T-helper 1 cell treated with Interleukin-12 subunit alpha and Interleukin-12 subunit beta and Interleukin-4 antibody, amounts not matched to agents 30 μg/mL and 1 μg/mL, for 36 hours (primary cell): ENCODE data around the gene PRR16.

ENCODE experiments used
- H3K27ac Mint-ChIP-seq: one replicate; pipeline ENCODE4 v1.8.0; 2021; ENCODE audit warnings: mild to moderate bottlenecking, mixed read lengths
- H3K27me3 Mint-ChIP-seq: one replicate; pipeline ENCODE4 v1.8.0; 2021; ENCODE audit warnings: low read depth, mixed read lengths
- H3K36me3 Mint-ChIP-seq: one replicate; pipeline ENCODE4 v1.8.0; 2021; ENCODE audit warnings: low read depth, mixed read lengths
- H3K4me1 Mint-ChIP-seq: one replicate; pipeline ENCODE4 v1.8.0; 2021; ENCODE audit warnings: low read depth, mixed read lengths
- H3K4me3 Mint-ChIP-seq: one replicate; pipeline ENCODE4 v1.8.0; 2021; ENCODE audit warnings: mild to moderate bottlenecking, moderate library complexity, mixed read lengths
- H3K9me3 Mint-ChIP-seq: one replicate; pipeline ENCODE4 v1.8.0; 2021; ENCODE audit warnings: mixed read lengths

PRR16 gene

DNA sequence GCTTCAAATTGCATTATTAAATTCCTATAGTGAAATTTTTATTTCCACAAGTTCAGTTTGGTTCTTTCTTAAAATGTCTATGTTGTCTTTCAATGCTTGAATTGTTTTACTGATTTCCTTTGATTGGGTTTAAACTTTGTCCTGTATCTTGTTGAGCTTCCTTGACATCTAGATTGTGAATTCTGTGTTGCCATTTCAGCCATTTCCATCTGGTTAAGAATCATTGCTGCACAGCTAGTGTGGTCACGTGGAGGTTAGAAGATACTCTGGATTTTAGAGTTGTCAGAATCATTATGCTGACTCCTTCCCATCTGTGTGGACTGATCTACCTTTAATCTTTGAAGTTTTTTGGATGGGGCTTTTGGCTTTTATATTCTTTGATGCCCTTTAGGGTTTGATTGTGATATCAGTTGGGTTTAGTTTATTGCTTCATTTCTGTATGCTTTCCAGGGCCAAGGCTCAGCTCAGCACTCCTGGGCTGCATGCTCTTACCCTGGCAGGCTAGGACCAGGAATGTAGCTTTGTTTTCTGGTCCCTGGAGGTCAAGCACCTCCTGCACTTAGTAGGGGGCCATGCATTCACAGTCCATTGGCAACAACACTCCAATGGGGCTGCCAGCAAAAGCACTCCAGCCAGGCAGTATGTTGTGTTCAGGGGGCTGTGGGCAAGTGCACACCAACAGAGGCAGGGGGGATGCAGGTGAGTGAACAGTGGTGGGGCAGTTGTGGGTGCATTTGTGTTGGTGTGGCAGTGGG, 141.4 kb downstream of the PRR16 start:
- no peaks in the 10 kb centered on the region for H3K4me1 Mint-ChIP-seq
- no peak overlapping the region for H3K4me3 Mint-ChIP-seq
- no peaks in the 10 kb centered on the region for H3K36me3 Mint-ChIP-seq
- no peak overlapping the region for H3K27ac Mint-ChIP-seq
- H3K9me3 Mint-ChIP-seq: peaks cover 5% of the 10 kb centered on the region
- no peaks in the 10 kb centered on the region for H3K27me3 Mint-ChIP-seq

DNA sequence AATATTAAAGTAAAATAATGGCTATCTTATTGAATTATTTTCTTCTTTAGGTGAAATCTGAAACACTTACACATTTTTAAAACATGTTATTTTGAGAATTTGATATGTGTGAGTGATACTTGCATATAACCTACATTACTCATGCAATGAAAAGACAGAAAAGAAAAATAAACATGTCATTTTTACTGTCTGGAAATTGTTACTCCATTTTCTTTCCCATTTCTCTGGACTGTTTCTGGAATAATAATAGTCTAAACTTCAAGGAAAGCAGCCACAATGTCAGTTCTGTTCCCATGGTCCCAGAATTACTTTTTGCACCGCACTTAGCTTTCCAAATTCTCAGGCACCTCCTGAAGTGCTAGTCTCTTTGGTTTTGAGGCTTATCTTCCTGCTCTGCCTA, 145.5 kb downstream of the PRR16 start:
- Mint-ChIP-seq H3K4me3 (no peak overlapping the region), H3K4me1 (no peaks in the 10 kb centered on the region), H3K36me3 (no peaks in the 10 kb centered on the region), H3K27me3 (no peaks in the 10 kb centered on the region), H3K9me3 (no peaks in the 10 kb centered on the region), H3K27ac (no peak overlapping the region)

DNA sequence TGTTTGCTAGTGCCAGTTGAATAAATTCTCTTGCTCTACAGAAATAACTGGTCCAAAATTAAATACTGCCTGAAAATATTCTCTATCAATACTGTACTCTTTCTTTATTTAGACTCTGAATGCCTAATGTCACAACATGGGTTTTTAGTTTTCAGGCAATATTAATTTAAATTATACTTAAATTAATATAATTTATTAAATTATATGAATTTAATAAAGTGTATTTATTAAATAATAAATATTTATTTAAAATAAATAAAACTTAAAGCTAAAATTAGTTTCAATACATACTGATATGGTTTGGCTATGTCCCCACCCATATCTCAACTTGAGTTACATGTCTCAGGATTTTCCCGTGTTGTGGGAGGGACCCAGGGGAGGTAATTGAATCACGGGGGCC, 146.0 kb downstream of the PRR16 start:
- H3K36me3 Mint-ChIP-seq: no peaks in the 10 kb centered on the region
- no peaks in the 10 kb centered on the region for H3K9me3 Mint-ChIP-seq
- no peak overlapping the region for H3K27ac Mint-ChIP-seq
- no peaks in the 10 kb centered on the region for H3K4me1 Mint-ChIP-seq
- no peaks in the 10 kb centered on the region for H3K27me3 Mint-ChIP-seq
- no peak overlapping the region for H3K4me3 Mint-ChIP-seq

DNA sequence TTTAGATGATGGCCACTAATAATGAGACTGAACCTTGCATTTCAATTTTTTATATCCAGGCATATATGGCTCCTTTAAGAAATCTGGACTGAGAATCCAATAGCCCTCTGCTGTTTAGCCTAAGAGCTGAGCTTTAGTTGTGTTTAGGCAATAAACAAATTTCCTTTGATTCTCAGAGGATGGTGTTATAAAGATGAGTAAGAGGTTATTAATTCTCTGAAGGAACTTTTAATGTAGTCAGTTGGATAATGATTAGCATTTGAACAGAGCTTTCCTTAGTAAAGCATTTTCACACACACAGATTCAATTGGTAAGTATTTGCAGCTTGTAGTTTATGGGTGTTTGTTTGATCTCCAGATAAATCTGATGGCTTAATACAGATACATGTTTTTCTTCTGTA, 149.6 kb downstream of the PRR16 start:
- Mint-ChIP-seq H3K36me3 (no peaks in the 10 kb centered on the region), H3K4me3 (no peak overlapping the region), H3K9me3 (no peaks in the 10 kb centered on the region), H3K27me3 (no peaks in the 10 kb centered on the region), H3K27ac (no peak overlapping the region), H3K4me1 (no peaks in the 10 kb centered on the region)

DNA sequence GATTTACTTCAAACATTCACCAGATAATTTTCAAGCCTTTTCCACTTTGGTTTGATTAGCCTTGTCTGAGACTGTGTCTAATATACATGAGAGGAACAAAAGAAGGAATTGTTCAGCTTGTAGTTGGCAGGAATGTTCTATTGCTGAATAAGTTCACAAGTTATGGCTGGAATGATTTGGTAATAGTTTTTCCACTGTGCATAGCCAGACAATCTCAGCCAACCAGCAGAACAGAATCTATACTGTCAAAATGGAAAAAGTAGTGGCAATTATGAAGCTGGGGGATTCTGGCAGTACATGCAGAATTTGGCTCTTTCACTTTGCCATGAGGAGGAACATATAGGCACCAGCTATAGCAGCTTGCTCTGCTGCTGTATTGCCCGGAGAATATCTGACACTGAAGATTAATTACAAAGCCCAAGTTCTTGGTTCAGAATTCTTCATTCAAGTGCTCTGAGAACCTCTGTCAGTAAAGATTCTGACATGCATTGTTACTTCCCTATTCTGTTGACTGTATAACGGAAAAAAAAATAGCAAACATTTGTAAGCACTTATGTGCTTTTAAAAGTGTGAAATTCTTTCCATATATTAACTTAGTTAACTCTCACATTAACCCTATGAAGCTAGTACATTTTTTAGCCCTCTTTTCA, 150.6 kb downstream of the PRR16 start:
- Mint-ChIP-seq H3K27me3 (no peaks in the 10 kb centered on the region), H3K4me3 (no peak overlapping the region), H3K4me1 (no peaks in the 10 kb centered on the region)

DNA sequence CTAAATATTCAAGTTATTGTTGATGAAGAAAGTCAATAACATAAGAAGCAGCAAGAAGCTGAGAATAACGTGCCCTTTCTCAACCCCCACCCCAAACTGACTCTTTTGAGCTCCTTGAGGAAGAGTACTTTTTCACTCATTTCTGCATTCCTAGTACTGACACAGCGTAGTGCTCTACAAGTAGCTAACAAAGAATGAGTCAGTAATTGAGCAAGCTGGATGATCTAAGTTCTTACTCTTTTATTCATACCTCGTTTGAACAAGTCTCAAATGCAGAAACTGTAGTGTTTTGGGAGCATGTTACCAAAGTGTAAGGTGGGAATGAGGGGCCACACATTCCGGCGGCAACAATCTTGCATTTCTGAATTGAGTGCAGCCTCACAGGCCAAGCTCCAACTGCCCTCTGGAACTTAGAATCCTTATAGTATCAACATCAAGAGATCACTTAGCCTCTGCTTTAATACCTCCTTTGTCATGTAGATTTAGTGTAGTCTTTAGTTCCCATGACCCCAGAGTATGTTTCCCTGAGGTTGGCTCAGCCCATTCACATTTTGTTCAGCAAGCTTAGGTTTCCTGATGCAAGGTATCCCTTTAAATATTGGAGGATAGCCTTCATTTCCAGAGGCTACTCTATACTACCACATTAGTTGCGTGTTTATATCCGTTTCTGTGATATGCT, 152.0 kb downstream of the PRR16 start:
- Mint-ChIP-seq H3K4me1 (no peaks in the 10 kb centered on the region), H3K4me3 (no peak overlapping the region), H3K27me3 (no peaks in the 10 kb centered on the region), H3K36me3 (no peaks in the 10 kb centered on the region), H3K9me3 (no peaks in the 10 kb centered on the region), H3K27ac (no peak overlapping the region)

More for the DNA sequence above, 150.6 kb downstream of the PRR16 start:
- no peaks in the 10 kb centered on the region for H3K36me3 Mint-ChIP-seq
- H3K9me3 Mint-ChIP-seq: no peaks in the 10 kb centered on the region
- H3K27ac Mint-ChIP-seq: no peak overlapping the region

DNA sequence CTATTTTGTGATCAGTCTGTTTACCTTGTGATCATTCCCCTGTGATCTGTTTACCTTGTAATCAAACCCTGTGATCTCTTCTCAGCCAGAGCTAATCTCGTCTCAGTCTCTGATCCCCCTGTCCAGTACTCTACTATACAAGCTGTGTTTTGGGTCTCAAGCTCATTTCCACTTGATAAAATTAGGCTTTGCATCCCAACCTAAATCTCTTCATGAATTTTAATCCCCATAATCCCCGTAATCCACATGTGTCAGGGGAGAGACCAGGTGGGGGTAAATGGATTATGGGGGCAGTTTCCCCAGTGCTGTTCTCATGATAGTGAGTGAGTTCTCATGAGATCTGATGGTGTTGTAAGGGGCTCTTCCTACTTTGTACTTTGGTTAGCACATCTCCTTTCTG, 157.2 kb downstream of the PRR16 start:
- Mint-ChIP-seq H3K4me1 (no peaks in the 10 kb centered on the region), H3K27ac (no peak overlapping the region)

DNA sequence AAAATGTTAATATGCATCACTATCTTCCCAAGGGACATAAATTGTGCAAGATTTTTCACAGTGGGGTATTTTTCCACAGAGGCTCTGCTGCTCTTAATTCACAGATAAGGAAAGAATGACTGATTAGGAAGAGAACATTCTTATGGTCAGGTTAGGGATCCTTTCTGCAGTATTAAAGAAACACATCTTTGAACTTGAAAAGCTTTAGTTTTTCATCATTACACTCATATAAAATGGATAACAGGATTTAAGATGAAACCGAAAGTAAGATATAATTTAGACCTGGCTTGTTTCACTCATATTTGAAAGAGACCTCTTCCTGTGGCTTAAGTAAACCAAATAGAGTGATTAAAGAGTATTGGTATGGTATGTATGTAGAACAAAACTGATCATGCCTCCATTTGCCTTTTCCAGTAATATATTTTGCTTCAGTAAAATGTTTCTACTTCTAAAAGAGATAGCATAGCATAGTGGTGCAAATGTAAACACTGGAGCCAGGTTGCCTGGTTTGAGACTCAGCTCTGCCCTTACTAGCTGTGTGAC, 160.0 kb downstream of the PRR16 start:
- Mint-ChIP-seq H3K4me1 (no peaks in the 10 kb centered on the region), H3K4me3 (no peak overlapping the region), H3K36me3 (no peaks in the 10 kb centered on the region), H3K9me3 (no peaks in the 10 kb centered on the region), H3K27me3 (no peaks in the 10 kb centered on the region), H3K27ac (no peak overlapping the region)

More for the DNA sequence above, 157.2 kb downstream of the PRR16 start:
- H3K36me3 Mint-ChIP-seq: no peaks in the 10 kb centered on the region
- H3K9me3 Mint-ChIP-seq: no peaks in the 10 kb centered on the region
- H3K27me3 Mint-ChIP-seq: no peaks in the 10 kb centered on the region
- no peak overlapping the region for H3K4me3 Mint-ChIP-seq

DNA sequence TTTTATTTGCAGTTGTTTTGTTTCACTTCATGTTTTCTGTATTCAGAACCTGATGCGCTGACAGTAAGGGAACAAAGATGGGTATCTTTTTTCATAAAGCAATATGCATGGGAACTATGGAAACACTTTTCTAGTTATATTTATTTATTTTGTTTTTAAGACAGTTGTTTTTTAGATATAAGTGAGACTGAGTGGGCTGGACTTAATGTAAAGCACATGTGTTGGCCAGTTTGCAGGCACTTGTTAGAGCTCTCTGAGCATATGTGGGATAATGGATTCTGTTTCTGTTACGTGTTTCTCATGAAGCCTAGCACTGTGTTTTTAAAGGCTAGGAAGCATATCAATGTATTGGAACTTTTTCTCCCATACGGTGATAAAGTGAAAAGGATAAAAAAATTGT, 164.1 kb downstream of the PRR16 start:
- no peak overlapping the region for H3K4me3 Mint-ChIP-seq
- H3K36me3 Mint-ChIP-seq: no peaks in the 10 kb centered on the region
- H3K9me3 Mint-ChIP-seq: no peaks in the 10 kb centered on the region
- H3K27me3 Mint-ChIP-seq: no peaks in the 10 kb centered on the region
- H3K27ac Mint-ChIP-seq: no peak overlapping the region
- H3K4me1 Mint-ChIP-seq: no peaks in the 10 kb centered on the region

DNA sequence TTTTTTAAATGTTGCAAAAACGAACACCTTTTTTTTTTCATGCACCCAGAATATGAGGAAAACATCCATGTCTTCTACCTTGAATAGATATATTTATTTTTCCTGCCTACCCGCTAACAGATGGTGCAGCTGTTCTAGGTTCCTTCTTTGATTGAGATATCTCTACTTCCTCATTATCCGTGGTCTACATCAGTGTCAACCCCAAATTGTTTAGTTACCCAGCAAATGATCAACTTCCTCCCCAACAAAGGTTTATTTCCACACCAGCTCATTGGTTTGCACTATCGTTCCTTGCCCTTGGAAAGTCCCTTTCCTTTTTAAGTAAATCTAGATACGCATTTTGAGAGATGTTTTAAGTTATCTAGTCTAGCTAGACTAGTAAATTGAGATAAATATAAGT, 166.4 kb downstream of the PRR16 start:
- Mint-ChIP-seq H3K4me1 (no peaks in the 10 kb centered on the region), H3K4me3 (no peak overlapping the region), H3K36me3 (no peaks in the 10 kb centered on the region), H3K27me3 (no peaks in the 10 kb centered on the region), H3K9me3 (no peaks in the 10 kb centered on the region), H3K27ac (no peak overlapping the region)

DNA sequence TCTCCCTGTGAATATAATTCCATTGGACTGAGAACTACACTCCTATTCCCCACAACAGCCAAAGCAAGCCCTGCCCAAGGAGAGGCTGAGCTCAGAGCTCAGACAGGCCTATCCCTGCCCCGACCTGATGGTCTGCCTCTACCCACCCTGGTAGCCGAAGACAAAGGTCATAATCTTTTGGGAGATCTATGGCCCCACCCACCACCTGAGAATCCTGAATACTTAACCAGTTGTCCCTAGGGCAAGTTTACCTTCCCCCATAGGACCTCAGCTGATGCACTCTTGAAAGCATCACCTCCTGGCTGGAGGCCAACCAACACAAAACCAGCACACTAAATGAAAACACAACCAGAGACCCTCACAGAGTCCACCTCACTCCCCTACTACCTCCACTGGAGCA, 167.5 kb downstream of the PRR16 start:
- H3K4me3 Mint-ChIP-seq: no peak overlapping the region
- peaks cover 3% of the 10 kb centered on the region for H3K9me3 Mint-ChIP-seq
- no peaks in the 10 kb centered on the region for H3K27me3 Mint-ChIP-seq
- no peak overlapping the region for H3K27ac Mint-ChIP-seq
- no peaks in the 10 kb centered on the region for H3K36me3 Mint-ChIP-seq
- H3K4me1 Mint-ChIP-seq: no peaks in the 10 kb centered on the region

DNA sequence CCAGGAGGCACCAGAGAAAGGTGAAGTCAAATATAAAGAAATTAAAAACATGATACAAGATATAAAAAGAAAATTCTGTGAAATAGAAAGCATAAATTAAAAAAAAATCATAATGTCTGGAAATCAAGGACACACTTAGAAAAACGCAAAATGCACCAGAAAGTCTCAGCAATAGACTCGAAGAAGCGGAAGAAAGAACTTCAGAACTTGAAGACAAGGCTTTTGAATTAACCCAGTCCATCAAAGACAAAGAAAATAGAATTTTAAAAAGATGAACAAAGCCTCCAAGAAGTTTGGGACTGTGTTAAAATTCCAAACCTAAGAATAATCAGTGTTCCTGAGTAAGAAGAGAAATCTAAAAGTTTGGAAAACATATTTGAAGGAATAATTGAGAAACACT, 168.3 kb downstream of the PRR16 start:
- Mint-ChIP-seq H3K9me3 (peaks cover 3% of the 10 kb centered on the region), H3K27me3 (no peaks in the 10 kb centered on the region), H3K36me3 (no peaks in the 10 kb centered on the region)

DNA sequence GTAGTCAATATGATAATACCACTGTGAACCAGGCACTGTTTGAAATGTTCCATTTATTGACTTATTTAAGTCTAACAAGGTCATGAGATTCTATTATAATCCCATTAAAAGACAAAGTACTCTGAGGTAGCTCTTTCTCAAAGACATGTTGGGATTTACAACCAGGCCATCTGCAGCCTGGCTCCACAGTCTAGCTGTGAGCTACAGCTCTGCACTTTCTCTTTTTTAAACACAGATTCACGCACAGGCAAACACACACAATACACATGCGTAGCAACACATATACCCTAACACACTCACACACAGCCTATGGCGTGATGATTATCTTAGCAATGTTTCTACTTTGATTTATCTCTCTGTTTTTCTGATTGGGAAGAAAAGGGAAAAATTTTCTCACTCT, 174.3 kb downstream of the PRR16 start:
- H3K4me1 Mint-ChIP-seq: no peaks in the 10 kb centered on the region
- no peak overlapping the region for H3K27ac Mint-ChIP-seq
- peaks cover 3% of the 10 kb centered on the region for H3K9me3 Mint-ChIP-seq
- H3K36me3 Mint-ChIP-seq: no peaks in the 10 kb centered on the region
- no peak overlapping the region for H3K4me3 Mint-ChIP-seq
- H3K27me3 Mint-ChIP-seq: no peaks in the 10 kb centered on the region

More for the DNA sequence above, 168.3 kb downstream of the PRR16 start:
- Mint-ChIP-seq H3K4me1 (no peaks in the 10 kb centered on the region), H3K4me3 (no peak overlapping the region), H3K27ac (no peak overlapping the region)

DNA sequence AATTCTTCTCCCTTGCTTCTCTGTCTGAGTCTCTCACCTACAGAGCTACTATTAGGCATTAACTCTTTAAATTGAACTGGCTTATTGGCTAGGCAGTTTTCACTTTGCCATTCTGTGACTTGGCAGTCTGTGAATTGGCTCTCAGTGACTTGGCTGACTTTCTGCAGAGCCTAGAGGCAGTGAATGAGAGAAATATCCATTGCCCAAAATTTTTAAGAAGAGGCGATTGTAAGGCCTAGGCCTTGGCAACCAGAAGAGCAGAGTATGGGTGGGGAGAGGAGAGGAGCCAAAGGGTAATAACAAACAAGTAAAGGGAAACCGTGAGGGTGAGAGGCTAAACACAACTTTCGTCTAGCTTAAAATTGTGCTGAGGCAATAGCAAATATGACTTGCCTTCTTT, 176.7 kb downstream of the PRR16 start:
- H3K36me3 Mint-ChIP-seq: no peaks in the 10 kb centered on the region
- H3K27me3 Mint-ChIP-seq: no peaks in the 10 kb centered on the region
- no peaks in the 10 kb centered on the region for H3K4me1 Mint-ChIP-seq
- no peak overlapping the region for H3K27ac Mint-ChIP-seq
- H3K4me3 Mint-ChIP-seq: no peak overlapping the region
- H3K9me3 Mint-ChIP-seq: peaks cover 3% of the 10 kb centered on the region

DNA sequence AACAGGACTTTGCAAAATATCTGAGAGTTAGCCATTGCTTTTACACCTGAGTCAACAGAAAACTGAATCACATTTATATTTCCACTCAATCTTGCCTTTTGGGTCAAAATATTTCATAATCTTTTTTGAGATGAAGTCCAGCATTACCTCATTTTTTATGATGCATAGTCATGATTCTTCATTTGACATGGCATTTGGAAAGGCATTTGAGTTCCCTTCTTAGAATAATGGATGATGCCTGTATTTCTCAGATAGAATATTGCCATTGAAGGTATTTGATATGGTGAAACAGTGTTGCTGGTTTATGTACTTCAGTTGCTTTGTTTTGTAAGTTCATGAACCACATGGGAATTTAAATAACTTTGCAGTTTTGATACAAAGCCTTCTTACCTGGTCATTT, 180.4 kb downstream of the PRR16 start:
- H3K9me3 Mint-ChIP-seq: no peaks in the 10 kb centered on the region
- H3K4me1 Mint-ChIP-seq: no peaks in the 10 kb centered on the region
- no peaks in the 10 kb centered on the region for H3K36me3 Mint-ChIP-seq
- no peak overlapping the region for H3K27ac Mint-ChIP-seq
- no peak overlapping the region for H3K4me3 Mint-ChIP-seq
- H3K27me3 Mint-ChIP-seq: no peaks in the 10 kb centered on the region
